NCI-H1436 (cell line): ENCODE measurements around the gene QPCTL.
A peak's percentile ranks its signal among the peaks of the same experiment; 100 is the strongest.
"Not testable (repeated sequence)": the region's sequence is repeated elsewhere in the genome, so short reads cannot be mapped to it uniquely, and the experiment has no call there.

Experiments
- DNase-seq: peaks from one replicate; lab custom pipeline; 2025; lab: John Stamatoyannopoulos, UW

Gene QPCTL

GRCh38 chr19:45717131-45717982 is 24.9 kb downstream of the QPCTL start:
- DNase-seq: peak; percentile 97

- no peak for DNase-seq
Observed at GRCh38 chr19:45717983-45718650, 25.7 kb downstream of the QPCTL start.

- not testable (repeated sequence) for DNase-seq
Observed at GRCh38 chr19:45720065-45720464, 27.6 kb downstream of the QPCTL start.

GRCh38 chr19:45728683-45729082 is 36.2 kb downstream of the QPCTL start:
- not testable (repeated sequence) for DNase-seq

DNA sequence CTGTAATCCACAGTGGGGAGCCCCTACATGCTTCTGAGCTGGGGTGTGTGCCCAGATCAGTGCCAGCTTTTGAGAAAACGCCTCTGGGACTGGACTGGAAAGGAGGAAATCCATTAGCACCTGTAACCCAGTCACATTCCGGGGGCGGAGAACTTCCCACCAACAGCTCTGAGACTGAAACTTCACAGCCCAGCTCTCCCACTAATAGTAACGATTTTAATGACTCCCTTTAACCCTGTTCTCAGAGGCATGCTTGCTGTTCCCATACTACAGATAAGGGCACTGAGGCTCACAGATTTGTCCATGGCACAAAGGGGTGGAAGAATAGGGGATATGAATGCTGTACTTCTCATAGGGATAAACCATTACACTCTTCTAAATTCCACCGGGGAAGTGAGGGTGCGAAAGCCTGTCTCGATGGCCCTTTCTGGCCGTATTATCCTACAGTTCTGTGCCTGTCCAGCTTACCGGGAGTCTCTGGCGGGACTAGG is 37.4 kb downstream of the QPCTL start:
- DNase-seq: no peak

DNA sequence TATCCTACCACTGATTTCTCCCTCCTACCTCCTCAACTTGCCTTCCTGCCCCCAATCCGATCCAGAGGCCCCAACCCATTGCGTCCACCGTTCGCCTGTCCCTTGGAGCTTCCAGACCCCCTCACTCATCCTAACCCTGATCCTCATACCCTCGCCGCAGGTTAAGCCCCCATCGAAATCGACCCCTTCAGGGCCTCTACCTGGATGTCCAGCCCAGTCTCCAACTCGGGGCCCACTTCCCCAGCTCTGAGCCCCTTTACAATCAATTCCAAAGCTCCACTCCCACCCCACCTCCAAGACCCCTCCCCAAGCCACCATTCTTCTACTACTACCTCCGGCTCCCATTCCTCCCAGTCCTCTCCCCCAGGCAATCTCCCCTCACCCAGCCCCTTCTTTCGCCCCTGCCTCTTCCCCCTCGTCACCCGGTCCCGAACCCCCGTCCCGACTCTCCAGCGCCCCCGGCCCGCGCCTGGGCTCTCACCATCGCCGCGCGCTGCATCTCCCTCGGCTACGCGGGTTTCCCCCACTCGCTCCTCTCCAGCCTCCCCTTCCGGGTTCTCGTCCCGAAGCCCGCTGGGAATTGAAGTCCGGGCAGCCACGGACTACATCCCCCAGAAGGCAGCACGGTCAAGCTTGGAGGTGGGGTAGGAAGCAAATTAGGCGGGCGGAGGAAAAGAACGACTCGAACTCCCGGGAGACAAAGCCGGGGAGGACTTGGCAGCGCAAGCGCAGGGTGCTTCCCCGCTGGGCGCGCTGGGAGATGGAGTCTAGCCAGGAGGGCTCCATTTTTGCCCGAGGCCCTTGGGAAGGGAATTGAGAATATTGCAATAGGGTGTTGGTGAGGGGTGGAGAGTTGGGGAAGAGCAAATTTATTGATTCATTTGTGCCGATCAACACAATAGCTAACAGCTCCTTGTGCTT is 38.2 kb downstream of the QPCTL start, which contains the start of gene FBXO46:
Gene FBXO46, minus strand, starts transcription at position 529 of the 921 bp plus-strand sequence. CDS start 17,401 bp downstream, outside the sequence.
- peak; percentile 99 for DNase-seq

- no peak for DNase-seq
Observed at GRCh38 chr19:45733160-45733810, 40.8 kb downstream of the QPCTL start, which contains the start of gene MEIOSIN. MEIOSIN (plus strand) TSS chr19:45733439; CDS start chr19:45735377, 1,938 bp downstream.

GRCh38 chr19:45739498-45740439 is 47.3 kb downstream of the QPCTL start:
- DNase-seq: no peak

- no peak for DNase-seq
Observed at GRCh38 chr19:45742969-45743368, 50.5 kb downstream of the QPCTL start.

DNA sequence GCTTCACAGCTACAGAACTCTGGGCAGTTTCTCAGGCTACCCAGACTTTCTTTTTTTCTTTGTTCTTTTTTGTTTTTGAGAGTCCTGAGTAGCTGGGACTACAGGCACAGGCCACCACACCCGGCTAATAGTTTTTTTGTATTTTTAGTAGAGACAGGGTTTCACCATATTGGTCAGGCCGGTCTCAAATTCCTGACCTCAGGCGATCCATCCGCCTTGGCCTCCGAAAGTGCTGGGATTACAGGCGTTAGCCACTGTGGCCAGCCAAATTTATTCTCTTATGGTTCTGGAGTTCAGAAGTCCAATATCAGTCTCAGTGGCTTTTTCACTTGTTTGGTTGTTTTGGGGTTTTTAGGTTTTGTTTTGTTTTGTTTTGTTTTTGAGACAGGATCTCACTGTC is 53.1 kb downstream of the QPCTL start:
- DNase-seq: no peak

- DNase-seq: no peak
Observed at GRCh38 chr19:45746866-45747265, 54.4 kb downstream of the QPCTL start.

- no peak for DNase-seq
Observed at GRCh38 chr19:45747513-45747912, 55.0 kb downstream of the QPCTL start.

GRCh38 chr19:45751483-45751882 is 59.0 kb downstream of the QPCTL start:
- not testable (repeated sequence) for DNase-seq

DNA sequence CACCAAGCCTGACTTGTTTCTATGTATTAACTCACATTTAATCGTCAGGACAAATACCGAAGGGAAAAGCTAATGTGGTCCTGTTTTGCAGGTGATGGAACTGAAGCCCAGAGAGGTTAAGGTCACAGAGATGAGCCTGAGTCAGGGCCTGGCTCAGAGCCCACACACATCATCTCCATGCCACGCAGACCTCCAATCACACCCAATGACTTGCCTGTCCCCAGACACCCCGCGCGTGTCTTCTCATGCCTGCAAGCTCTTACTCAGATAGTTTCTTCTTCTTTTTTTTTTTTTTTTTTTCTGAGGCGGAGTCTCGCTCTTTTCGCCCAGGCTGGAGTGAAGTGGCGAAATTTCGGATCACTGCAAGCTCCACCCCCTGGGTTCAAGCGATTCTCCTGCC is 60.2 kb downstream of the QPCTL start:
- DNase-seq: no peak

- no peak for DNase-seq
Observed at GRCh38 chr19:45753548-45753947, 61.1 kb downstream of the QPCTL start.
